Stimulated activated CD4-positive, alpha-beta T cell treated with anti-CD3 and anti-CD28 coated beads, Interleukin-12 subunit alpha, Interleukin-12 subunit beta, amount 100 ng/mL, for 24 hours (primary cell): ENCODE results near the gene MAB21L1.

ENCODE experiments used
- DNase-seq, 2 experiments: peaks; one replicate each; pipeline ENCODE4 v3.0.0-alpha.2; 2020; ENCODE audit warnings: low read depth in 2 of 2

Gene MAB21L1

DNA sequence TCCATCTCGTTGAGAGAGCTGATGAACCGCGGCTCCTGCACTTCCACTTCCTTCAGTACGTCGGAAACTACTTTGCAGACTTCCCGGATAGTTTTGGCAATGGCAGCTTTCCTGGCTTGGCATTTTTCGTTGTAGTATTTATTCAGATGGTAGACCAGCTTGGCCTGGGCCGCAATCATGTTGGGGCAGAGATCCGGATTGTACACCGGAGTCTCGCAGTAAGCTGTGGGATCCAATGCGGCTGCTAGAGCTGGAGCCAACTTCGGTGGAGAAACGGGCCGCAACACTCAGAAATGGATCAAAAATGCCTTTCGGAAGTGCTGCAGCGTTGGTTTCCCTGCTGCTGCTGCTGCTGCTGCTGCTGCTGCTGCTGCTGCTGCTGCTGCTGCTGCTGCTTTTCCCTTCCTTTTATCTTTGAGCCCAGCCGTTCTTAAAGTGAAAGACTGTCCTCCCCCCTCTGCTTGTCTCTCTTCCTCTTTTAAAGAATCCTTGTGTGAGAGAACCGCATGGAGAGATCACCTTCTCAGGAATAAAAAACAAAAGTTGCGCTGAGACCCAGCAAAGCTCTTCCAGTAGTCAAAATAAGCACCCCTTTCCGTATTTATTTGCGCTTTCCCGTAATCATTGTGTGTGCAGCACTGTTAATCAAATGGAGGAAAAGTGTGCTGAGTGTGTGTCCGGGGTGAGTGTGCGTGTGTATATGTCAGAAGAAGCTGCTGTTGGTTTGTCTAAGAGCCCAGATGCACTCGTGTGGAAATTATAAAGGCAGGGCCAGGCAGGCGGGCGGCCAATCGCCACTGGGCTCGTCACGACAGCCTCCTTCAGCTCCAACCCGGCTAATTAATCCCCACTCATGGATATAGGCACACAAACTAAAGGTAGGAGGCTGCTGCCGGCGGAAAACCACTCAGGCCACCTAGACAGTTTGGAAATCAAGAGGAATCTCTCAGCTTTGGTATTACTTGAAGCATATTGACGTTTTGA lies at the start of gene MAB21L1:
TSS of gene MAB21L1 (minus strand) at position 730 of the 984 bp plus-strand sequence. CDS start at position 179, 551 bp downstream.
- no peak for DNase-seq

DNA sequence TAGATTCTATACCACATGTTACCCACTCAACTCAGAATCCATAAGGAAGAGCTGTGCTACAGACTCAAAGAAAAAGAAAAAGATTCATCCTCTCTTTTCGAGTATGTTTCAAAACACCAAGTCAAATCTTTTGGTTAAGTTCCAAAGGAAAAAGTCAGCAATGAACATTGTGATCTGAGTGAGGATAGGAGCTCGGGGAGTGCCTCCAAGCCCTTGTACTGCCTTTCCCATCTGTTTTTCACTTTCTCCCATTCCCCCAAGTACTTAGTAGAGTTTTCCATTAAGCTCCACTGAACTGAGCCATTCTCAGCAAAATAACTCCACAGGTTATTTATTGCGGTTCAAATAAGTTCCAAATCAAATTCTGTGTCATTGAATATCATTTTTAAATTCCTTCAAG lies 47.7 kb upstream of the MAB21L1 start:
- DNase-seq = no peak

DNA sequence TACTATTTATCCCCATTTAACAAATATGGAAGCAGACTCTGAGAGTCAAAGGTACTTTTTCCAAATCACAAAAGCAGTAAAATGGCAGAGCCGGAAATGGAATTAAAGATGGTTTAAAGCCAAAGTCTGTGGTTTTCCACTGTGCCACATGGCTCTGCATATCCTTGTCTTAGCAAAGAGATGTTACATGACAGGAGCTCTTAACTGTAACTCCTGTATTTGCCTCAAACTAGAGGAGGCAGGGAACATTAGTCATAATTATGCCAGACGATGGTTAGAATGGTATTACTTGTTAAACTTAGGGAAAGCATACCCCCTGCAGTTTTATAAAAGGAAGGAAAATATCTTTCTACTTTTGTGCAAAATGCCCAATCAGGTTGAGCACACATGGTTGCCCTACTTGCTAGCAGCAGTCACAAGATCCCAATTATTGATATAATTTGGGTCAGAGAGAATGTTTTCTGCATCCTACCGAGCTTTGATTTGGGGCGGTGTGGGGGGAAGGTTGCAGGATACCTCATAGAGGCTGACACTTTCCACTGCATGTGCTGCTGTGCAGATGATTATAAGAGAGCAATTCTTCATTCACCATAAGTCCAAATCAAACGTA lies 42.0 kb upstream of the MAB21L1 start:
- DNase-seq = no peak

DNA sequence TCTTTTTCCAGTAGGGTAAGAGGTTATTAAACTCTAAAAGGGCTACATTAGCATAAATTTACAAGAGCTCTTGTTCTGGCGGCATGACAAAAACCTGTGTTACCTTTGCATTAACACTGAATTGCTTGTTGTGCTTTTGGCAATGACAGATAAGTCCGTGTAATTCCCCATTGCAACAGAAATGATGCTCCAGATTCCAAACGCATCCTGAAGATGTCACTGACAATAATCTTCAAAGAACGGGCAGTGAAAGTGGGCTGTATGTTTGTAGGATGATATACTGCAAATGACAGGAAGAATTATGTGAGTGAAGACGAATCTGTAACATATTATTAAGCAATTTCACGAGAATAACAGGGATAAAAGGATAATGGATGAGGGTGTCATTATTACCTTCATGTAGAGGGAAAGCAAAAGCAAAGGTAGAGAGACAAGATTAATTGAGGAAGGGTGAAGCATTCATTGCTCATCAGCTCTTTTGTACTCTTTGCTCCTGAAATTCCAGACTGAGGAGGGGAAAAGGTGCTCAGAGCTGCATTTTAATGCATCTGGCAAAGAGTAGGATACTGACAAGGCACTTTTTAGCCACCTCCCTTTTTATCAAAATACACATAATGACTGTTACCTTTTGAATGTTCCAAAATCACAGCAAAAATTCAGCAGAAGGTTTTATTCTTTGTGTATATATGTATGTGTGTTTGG lies 38.5 kb upstream of the MAB21L1 start:
- no peak for DNase-seq

DNA sequence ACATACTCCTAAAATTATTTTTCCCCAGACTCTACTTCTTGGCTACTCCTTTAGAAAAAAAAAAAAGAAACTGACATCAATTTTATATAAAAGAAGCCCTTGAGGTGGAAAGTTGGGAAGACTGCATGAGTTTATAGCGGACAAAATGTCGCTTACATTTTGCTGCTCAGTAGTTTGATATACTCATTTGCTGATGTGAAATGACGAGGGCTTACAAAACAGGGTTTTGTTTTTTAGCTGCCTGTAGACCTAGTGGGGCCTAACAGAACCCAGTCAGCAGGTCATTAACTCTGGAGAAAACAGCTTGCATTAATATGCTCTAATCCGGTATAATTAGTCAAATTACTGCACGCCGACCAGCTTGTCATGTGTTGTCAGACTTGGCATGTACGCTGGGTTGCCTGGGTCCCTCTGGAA lies 37.6 kb upstream of the MAB21L1 start:
- DNase-seq = no peak

DNA sequence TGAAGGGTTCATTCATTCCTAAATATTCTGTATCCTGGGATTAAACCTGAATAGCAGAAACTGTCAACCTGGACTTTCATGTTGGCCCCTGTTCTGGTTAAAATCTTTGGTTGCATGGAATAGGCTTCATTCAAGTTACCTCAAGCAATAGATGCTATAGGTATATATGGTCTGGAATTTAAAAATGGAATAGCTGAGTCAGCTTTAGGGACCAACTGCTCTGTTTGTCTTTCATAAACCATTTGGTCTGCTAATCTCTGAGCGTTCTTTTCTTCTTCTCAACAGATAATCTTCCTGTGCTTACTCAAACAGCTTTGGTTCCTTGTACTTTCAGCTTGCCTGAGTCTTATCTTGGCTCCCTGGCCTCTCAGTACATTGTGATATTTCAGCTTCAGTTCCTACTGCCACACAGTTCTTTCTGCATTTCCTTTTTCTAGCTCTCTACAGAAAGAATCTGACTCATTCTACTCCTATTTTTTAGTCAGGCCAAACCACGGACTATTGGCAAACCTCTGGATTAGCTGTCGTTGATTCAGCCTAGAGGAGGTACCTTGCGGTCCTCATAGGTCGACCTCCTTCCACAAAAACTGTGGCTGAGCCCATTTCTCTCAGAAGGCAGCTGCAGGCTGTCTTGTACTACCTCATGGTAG lies 35.9 kb upstream of the MAB21L1 start:
- no peak for DNase-seq

DNA sequence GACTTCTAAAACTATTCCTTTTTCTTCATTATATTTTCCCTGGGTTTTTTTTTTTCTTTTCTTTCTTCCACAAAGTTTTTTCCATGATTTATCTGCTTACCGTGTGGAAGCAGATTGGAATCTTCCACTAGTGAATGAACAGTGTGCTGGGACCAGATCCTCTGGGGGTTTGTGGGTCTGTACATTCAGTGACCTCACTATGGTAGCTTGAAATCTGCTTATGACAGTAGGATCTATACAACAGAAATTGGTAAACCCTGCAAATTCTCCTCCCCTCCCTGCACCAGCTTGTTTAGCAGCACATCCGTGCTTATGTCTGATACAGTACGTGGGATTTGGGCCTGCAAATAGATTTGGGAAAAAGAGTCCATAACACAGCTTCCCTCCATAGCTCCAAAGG lies 26.0 kb upstream of the MAB21L1 start:
- no peak for DNase-seq

DNA sequence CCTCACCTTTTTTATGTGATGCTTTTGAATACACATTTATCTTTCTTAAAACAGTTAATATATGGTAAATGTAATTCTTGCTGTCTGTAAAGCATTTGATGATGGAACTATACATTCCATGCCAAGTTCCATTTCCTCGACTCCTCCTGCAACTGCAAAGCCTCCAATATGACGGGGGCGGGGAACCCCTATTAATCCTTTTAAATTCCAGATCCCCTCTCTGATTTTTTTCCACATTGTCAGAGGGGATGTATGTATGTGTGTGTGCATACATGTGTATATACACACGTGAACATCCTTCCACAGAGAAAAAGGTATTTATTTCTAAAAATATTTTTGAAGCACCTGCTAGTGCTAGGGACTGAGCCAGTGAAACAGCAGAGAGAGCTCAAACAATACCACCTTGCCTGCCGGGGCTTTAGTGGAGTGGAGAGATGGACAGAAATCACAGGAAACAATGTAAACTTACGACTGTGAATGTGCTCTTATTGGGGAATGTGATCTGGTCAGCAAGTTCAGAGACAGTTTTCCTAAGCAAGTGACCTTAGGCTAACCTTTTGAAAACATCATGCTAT lies 25.3 kb upstream of the MAB21L1 start:
- DNase-seq = no peak

DNA sequence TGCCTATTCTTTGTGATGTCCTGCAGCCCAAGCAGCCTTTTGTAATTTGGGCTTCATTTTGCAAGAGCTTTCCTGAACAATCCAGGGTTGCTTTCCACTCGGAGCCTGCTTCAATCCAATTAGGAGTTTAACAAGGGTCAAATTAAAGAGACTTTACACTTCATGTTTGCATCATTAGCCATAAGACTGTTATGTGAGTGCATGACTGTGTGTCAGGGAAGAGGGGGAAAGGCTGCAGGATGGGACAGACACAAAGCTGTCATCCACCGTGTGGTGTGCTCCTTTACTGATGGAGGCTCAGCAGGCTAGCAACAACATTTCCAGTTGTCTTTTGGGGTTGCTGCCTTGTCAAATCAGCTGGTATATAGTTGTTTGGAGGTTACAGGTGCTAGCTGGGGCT lies 23.7 kb upstream of the MAB21L1 start:
- no peak for DNase-seq

DNA sequence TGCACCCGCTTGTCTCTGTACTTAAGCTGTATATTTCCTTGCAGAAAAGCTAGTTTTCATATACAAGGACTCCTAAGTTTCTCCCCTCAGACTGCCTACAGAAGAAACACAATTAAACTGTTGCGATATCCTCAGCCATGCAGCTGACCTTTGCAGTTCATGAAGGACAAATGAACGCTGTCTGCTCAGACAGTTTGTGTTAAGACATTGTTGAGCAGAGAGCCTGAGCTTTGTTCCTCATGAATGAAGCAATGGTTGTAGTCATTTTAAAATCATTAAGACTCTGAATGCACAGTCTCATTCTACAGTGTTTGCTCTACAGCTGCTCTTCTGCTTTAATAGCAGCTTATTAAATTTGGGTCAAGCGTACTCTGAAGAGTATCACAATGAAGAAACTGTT lies 23.2 kb upstream of the MAB21L1 start:
- DNase-seq = no peak

DNA sequence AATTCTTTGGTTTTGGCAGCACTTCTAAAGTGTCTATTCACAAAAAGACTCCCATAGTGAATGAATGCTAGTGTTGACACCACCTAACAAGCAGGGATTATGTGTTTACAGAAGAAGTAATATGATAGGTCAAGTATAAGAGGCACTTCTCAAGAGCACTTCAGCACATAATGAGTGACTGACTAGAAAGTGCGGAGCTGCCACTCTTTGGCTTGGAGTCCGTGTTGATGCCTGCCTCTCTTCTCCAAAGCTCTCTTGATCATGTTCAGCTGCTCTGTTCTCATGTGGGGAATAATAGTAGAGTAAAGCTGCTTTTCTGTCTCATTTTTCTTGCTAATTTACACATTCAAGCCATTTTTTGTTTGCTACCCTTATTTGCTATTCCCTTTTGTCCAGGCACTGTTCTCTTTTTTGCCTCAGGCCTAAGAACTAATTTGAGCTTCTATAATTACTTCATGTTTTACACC lies 22.7 kb upstream of the MAB21L1 start:
- DNase-seq = no peak

DNA sequence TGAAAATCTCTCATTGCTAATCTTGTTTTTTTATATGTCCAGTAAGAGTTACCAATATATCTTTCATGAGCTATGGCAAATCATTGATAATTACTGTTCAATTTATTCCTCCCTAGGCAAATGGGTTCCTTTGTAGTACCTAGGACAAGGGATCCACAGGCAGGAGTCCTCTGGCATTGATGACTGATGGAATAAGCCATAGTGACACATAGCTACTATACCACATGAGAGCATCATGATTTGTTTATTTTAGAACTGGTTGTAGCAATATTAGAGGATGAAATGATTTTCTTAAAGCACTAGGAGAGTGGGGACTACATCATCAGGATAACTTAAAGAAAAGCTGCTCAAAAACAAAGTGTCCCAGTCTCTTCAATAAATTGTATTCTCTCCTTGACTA lies 21.7 kb upstream of the MAB21L1 start:
- no peak for DNase-seq

DNA sequence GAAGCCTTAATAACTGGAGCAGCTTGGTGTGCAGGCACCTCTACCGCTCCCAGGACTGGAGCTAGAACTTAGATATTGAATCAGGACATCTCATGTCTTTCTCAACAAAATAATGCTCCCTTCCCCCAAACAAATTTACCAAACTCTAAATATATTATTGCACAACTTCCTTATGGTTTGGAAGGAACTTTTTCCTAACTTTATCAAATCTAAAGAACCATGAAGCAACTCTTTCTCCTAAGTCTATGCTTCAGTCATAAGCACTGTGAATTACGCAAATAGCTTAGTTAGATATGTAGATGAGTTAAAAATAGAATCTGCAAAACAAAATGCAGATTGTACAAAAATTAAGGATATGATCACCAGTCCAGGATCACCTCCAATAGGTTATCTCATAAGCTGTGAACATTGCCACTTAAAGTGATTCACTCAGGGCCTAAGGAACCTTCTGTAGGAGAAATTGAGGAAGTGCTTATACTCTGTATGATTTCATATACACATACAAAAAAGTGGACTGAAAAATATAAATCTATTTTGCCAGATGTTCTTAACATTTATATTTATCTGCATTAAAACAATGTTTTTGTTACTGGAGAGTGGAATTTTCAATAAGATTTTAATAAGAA lies 20.4 kb upstream of the MAB21L1 start:
- no peak for DNase-seq

DNA sequence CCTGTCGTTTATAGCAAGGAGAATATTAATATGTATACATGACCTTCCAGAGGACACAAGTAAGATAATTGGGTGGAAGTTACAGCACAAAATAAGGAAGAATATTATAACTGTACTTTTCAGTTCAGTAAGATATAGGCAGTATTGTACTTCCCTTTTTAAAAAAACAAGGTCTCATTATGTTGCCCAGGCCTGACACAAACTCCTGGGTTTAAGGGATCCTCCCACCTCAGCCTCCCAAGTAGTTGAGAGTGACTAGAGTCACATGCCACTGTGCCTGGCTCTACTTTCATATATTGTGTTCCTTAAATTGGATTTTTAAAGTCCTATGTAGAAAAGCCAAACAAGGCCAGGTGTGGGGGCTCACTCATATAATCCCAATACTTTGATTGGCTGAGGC lies 19.5 kb upstream of the MAB21L1 start:
- DNase-seq = no peak

DNA sequence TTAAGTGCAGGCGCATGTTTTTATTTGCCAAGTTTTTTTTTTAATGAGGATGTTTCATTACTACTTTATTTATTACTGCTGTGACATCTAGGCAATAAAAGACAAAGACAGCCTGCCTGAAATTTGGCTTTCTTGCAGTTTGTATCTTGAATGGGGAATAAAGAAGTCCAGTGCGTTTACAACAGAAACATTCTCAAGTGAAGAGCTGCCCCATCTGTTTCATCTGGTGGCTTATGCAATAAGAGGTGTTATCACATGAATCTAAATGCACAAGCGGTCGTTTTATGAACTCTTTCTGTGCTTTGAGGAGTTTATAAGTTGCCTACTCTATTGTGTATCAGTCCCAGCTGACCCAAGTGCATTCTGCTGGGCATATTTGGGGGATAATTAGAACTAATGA lies 12.6 kb upstream of the MAB21L1 start:
- DNase-seq = no peak

DNA sequence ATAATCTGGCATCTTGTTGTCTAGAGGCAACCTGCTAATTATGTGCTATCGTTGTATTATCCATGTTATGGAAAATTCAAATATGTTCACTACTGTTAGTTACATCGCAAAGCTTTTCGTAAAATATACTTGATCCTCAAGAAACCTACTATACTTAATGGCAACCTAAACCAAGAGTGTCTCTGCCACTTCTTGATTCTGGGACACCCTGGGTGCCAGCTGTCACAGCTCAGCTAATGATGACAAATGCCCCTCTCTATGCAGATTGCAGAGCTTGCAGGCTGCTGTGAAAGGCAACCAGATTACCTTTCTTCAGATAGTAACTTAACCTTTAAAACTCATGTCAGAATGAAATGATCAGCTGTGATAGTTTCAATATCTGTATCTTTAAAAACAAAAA lies 8.9 kb upstream of the MAB21L1 start:
- DNase-seq = no peak

DNA sequence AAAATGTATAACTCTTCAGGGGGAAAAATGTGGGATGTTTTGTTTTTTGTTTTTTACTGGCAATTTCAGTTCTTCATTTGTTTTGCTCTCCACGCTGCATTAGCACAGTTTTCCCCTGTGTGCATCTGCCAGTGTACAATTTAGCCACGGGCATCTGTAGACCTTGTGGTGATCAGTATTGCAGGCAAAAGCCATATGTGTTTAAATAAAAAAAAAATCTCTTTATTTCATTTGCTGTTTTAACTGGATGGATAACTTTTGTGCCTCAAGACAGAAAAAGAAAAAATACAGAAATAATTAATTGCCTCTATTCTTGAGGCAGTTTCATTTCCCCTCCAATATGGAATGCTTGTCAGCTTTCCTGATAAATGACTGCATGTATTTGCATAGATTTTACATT lies 7.9 kb upstream of the MAB21L1 start:
- no peak for DNase-seq

DNA sequence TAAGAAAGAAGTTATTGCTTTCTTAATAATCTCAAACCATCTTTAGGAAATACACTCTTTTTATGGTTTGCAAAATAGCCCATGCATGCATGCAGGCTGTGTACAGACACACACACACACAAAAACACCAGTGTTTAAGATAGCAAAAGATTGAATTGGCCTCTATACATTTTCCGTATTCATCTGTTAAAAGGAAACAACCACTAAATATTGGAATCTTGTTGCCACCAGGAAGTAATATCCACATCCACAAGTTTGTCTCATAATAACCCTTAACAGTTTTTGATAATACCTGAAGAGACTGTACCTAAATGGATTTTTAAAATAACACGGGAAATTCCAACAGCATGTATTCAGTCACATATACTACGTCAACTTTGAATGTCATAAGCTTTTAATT lies 7.3 kb upstream of the MAB21L1 start:
- DNase-seq = no peak

DNA sequence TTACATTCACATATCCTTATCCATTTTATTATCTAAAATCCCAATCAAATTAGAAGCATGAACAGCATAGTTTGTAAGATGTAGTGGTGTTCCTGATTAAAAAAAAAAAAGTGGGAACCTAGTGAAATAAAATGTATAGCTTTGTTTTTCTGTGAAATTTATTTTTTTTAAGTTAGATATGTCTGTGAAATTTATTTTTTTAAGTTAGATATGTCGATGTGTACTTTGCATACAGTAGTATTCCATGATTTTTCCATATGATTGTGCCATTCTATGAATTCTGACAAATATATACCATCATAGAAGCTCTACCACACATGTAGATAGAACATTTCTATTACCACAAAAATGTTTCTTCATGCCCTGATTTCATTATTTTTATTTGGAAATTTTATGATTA lies 6.0 kb upstream of the MAB21L1 start:
- DNase-seq = no peak

DNA sequence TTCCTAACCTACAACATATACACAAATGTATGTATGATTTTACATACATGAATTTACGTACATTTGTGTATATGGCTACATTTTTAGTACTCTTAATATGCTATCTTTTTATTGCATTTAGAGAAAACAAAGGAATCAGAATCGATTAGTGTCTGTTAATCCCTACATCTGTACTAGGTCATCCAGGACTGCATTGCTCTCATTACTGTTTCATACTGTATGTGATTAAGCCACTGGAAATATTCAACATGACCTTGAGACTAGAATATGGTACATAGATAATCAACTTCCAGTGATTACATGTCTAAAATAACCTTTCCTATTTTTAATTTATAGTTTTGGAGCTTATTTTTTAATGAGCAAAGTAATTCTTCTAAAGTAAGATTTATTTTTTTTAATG lies 5.3 kb upstream of the MAB21L1 start:
- DNase-seq = no peak

DNA sequence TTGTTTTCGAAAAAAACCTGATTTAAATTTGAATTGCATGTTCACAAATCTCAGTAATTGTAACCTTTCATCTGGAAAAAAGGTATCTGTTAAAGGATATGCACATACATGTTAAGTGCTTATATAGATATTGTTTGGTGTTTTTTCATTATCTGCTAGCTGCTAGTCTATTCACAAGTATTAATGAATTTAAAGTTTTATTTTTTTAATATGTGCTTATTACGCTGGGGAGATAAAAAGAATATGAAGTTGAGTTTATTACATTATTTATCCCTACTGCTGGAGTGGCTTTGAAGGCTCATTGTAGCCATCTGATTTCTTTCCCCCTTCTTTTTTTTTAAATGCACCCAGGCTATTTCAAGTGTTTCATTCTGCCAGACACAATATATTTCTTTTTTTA lies 3.9 kb upstream of the MAB21L1 start:
- no peak for DNase-seq
